ENCODE results near the gene GALNTL6.

The GALNTL6 gene

DNA sequence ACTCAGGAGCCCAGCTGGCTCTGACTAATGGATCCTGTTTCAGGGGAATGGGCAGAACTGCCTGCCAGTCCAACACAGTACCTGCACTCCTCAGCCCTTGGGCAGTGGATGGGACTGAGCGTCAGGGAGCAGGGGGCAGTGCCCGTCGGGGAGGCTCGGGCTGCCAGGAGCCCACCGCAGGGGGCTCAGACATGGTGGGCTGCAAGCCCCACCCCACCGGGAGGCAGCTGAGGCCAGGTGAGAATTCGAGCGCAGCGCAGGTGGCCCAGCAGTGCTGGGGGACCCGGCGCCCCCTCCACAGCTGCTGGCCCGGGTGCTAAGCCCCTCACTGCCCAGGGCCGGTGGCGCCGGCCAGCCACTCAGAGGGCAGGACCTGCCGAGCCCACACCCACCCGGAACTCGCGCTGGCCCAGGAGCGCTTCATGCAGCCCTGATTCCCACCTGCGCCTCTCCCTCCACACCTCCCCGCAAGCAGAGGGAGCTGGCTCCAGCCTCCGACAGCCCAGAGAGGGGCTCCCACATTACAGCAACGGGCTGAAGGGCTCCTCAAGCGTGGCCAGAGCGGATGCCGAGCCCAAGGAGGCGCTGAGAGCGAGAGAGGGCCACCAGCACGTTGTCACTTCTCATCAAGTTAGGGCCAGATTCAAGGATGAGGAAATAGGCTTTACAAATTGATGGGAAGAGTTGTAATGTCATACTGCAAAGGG, 668.8 kb downstream of the GALNTL6 start:
- no peak overlapping the region for H3K4me3 ChIP-seq (ENCODE audit: control insufficient read depth, low read depth, low read length)
- DNase-seq (ENCODE audit: low read depth) = no peak
- TF ChIP-seq, protein P1, sequence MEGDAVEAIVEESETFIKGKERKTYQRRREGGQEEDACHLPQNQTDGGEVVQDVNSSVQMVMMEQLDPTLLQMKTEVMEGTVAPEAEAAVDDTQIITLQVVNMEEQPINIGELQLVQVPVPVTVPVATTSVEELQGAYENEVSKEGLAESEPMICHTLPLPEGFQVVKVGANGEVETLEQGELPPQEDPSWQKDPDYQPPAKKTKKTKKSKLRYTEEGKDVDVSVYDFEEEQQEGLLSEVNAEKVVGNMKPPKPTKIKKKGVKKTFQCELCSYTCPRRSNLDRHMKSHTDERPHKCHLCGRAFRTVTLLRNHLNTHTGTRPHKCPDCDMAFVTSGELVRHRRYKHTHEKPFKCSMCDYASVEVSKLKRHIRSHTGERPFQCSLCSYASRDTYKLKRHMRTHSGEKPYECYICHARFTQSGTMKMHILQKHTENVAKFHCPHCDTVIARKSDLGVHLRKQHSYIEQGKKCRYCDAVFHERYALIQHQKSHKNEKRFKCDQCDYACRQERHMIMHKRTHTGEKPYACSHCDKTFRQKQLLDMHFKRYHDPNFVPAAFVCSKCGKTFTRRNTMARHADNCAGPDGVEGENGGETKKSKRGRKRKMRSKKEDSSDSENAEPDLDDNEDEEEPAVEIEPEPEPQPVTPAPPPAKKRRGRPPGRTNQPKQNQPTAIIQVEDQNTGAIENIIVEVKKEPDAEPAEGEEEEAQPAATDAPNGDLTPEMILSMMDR (conservative IDR thresholded peaks at IDR 0.05; ENCODE audit: control insufficient read depth, insufficient read depth, low read depth, low read length) = no peak

DNA sequence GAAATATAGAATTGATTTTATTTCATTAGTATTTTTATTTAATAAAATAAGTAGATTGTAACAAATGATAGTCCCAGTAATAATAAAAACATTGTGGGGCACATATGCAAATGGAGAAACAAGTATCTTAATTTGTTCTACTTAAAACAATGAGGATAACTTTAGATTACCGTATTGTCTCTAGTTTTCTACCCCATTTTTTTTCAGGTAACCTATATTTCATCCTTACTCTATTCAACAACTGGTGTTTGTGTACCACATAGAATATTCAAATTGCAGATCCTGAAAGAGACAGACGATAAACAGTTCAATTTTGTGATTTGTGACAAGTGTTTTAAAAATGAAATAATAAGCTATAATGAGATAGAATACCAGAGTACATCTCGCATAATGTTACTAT, 671.8 kb downstream of the GALNTL6 start:
- no peak for DNase-seq (ENCODE audit: low read depth)
- no peak overlapping the region for H3K4me3 ChIP-seq (ENCODE audit: control insufficient read depth, low read depth, low read length)
- TF ChIP-seq, protein P1 (conservative IDR thresholded peaks at IDR 0.05; ENCODE audit: control insufficient read depth, insufficient read depth, low read depth, low read length) = no peak

DNA sequence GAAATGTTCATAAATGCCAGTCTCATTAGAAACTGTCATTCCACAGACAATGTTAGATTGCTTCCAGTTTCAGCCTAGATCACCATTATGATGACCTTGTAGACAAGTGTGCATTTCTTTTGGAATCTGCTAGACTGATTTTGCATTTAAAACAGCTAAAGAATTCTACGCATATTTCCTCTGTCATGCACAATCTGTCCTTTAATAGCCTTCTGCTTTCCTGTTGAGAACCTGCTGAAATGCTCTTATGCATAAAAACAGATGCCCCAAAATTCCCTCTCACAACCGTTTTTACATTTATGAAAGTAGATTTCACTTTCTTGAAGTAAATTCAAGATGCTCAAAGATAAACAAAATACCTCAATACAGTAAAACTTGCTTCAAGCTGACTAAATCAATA, 673.3 kb downstream of the GALNTL6 start:
- TF ChIP-seq, protein P1 (conservative IDR thresholded peaks at IDR 0.05; ENCODE audit: control insufficient read depth, insufficient read depth, low read depth, low read length) = no peak
- DNase-seq (ENCODE audit: low read depth) = no peak
- no peak overlapping the region for H3K4me3 ChIP-seq (ENCODE audit: control insufficient read depth, low read depth, low read length)

DNA sequence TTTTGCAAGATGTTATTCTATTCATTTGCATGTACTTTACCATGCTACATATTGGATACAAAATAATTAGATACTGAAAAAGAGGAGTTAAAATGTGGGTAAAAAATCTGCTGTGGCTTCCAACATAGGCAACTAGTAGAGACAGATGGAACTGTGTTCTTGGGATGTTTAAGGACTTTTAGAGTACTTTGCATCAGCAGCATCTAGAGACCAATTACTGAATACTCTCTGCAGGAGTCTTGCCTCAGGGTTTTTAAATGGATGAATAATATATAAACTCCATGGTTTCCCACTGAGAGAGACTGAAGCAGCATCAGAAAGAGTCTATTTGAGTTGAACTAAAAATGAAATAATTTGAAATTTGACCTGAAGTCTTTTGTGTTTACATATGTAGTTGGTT, 676.7 kb downstream of the GALNTL6 start:
- DNase-seq (ENCODE audit: low read depth) = no peak
- no peak overlapping the region for H3K4me3 ChIP-seq (ENCODE audit: control insufficient read depth, low read depth, low read length)
- TF ChIP-seq, protein P1 (conservative IDR thresholded peaks at IDR 0.05; ENCODE audit: control insufficient read depth, insufficient read depth, low read depth, low read length) = no peak

DNA sequence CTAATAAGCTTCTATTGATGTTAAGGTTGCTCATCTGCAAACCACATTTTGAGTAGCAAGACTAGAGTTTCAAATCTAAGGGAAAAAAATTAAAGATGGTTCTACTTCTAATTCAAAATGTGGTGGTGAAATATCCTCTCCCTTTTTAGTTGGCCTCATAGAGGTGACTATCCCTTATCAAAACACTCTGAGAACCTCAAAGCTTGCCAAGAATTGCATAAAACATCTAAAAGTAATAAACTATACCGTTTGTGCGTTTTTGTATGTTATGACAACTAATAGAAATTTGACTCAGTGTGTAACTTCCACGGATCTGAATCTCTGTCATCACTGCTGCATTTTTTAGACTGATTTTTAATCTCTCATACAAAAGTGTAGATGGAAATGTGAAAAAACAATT, 682.6 kb downstream of the GALNTL6 start:
- TF ChIP-seq, protein P1 (conservative IDR thresholded peaks at IDR 0.05; ENCODE audit: control insufficient read depth, insufficient read depth, low read depth, low read length) = no peak
- no peak overlapping the region for H3K4me3 ChIP-seq (ENCODE audit: control insufficient read depth, low read depth, low read length)
- no peak for DNase-seq (ENCODE audit: low read depth)

DNA sequence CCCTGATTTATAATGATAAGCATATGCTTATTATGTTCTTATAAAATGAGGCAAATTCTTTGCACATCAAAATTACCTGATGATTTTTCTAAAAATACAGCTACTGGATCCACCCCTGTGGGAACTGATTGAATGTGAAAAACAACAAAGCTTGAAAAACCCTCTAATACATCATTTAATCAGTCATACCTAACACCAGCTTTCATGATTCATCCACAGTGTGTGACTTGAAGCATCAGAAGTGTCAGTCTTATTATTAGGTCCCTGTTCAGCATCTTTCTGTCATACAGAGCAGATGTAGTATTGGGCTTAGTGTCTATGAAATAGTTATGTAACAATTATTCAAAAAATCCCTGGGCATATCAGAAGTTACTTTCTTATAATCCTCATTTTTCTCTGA, 684.1 kb downstream of the GALNTL6 start:
- DNase-seq (ENCODE audit: low read depth) = no peak
- TF ChIP-seq, protein P1 (conservative IDR thresholded peaks at IDR 0.05; ENCODE audit: control insufficient read depth, insufficient read depth, low read depth, low read length) = no peak
- H3K4me3 ChIP-seq (ENCODE audit: control insufficient read depth, low read depth, low read length) = no peak overlapping the region

DNA sequence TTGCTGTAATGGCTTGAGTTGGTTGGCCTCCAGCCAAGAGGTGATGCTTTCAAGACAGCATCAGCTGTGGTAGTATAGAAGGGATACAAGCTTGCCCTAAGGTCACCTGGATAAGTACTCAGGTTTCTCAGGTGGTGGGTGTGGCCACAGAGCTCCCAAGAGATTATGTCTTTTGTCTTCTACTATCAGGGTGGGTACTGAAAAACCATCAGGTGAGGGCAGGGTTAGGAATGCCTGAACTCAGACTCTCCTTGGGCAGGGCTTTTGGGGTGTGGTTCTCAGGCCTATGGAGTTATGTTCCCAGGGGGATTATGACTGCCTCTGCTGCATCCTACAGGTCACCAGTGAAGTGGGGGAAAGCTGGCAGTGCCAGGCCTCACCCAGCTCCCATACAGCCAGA, 700.8 kb downstream of the GALNTL6 start:
- H3K4me3 ChIP-seq (ENCODE audit: control insufficient read depth, low read depth, low read length) = no peak overlapping the region
- TF ChIP-seq, protein P1 (conservative IDR thresholded peaks at IDR 0.05; ENCODE audit: control insufficient read depth, insufficient read depth, low read depth, low read length) = no peak
- DNase-seq (ENCODE audit: low read depth) = no peak
